ENCODE results near the gene TBL1X. TPM values are rescaled to one million over a fixed set of nuclear protein-coding genes. Genes with fewer than 3 reads are reported as not detected.

TBL1X gene
- total and polyA plus RNA-seq, 2 of the 13 experiments (the other 11 are each of a cell fraction or from before 2014, with no cell fraction given): 17.6 to 19.9 TPM

GRCh38 chrX:9642270-9642995 is 177.6 kb downstream of the TBL1X start:
- no peaks in the 10 kb centered on the region for H3K36me3 ChIP-seq (replicated peaks in 1 of 2; ENCODE audit: control insufficient read depth in 1 of 2, insufficient read depth in 2 of 2, low read length in 2 of 2)
- no peak for FAIRE-seq

More at GRCh38 chrX:9642270-9642995, 177.6 kb downstream of the TBL1X start:
- peaks cover 3% of the 10 kb centered on the region for H3K79me2 ChIP-seq (ENCODE audit: insufficient read depth, low read length)
- TF ChIP-seq ZNF773 (CRISPR knock-in tag; IDR thresholded peaks at IDR 0.05; ENCODE audit: borderline replicate concordance): no peak
- no peak for TF ChIP-seq ZFP36 (IDR thresholded peaks at IDR 0.05; ENCODE audit: borderline replicate concordance, low read depth, low read length, partially characterized antibody)
- TF ChIP-seq, protein P1, sequence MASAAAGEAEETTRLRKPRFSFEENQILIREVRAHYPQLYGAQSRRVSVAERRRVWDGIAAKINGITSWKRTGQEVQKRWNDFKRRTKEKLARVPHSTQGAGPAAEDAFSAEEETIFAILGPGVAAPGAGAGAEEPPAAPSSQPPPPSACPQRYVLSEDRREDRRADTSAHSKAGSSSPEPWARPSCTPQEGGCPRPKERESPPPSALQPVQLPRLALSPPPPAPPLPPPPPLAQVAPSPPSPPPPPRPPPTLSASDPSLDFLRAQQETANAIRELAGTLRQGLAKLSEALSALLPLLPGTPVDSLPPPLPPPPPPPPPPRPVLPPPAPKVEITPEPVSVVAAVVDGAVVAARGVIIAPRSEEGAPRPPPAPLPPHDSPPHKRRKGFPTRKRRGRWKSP (CRISPR knock-in tag; IDR thresholded peaks at IDR 0.05): no peak
- TF ChIP-seq, protein P2, sequence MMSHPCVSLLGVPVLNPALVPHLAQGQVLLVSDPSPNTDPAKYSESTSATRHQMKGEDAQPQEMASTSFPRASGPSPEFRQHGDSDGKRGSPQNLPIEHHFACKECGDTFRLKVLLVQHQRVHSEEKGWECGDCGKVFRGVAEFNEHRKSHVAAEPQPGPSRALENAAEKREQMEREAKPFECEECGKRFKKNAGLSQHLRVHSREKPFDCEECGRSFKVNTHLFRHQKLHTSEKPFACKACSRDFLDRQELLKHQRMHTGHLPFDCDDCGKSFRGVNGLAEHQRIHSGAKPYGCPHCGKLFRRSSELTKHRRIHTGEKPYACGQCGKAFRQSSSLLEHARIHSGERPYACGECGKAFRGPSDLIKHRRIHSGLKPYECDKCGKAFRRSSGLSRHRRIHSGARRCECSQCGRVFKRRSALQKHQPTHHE (CRISPR knock-in tag; IDR thresholded peaks at IDR 0.05; ENCODE audit: borderline replicate concordance): no peak
- no peak for TF ChIP-seq ZNF251 (CRISPR knock-in tag; IDR thresholded peaks at IDR 0.05)
- TF ChIP-seq ZMYM3 (CRISPR knock-in tag; IDR thresholded peaks at IDR 0.05): no peak
- no peak for TF ChIP-seq ZBTB1 (CRISPR knock-in tag; IDR thresholded peaks at IDR 0.05; ENCODE audit: borderline replicate concordance)
- no peak for TF ChIP-seq ZNF615 (CRISPR knock-in tag; IDR thresholded peaks at IDR 0.05; ENCODE audit: borderline replicate concordance)
- no peak for TF ChIP-seq TBP (CRISPR knock-in tag; IDR thresholded peaks at IDR 0.05)
- no peak for TF ChIP-seq NFATC3 (CRISPR knock-in tag; IDR thresholded peaks at IDR 0.05)
- no peak for TF ChIP-seq ZFP62 (CRISPR knock-in tag; IDR thresholded peaks at IDR 0.05)
- no peak for TF ChIP-seq ZZZ3 (CRISPR knock-in tag; IDR thresholded peaks at IDR 0.05; ENCODE audit: borderline replicate concordance)
- no peak for TF ChIP-seq KDM5B (CRISPR knock-in tag; IDR thresholded peaks at IDR 0.05; ENCODE audit: borderline replicate concordance)
- TF ChIP-seq ATF7-NPFF (CRISPR knock-in tag; IDR thresholded peaks at IDR 0.05; ENCODE audit: low read depth): no peak
- no peak for TF ChIP-seq ZBTB42 (CRISPR knock-in tag; IDR thresholded peaks at IDR 0.05)
- no peak for TF ChIP-seq GABPA (IDR thresholded peaks at IDR 0.05; ENCODE audit: low read depth, low read length)
- TF ChIP-seq GABPA (CRISPR knock-in tag; IDR thresholded peaks at IDR 0.05; ENCODE audit: low read depth): no peak
- no peaks in the 10 kb centered on the region for H3K4me1 ChIP-seq (ENCODE audit: insufficient read depth, low read length)
- no peak overlapping the region for H3K4me2 ChIP-seq (ENCODE audit: low read depth, low read length)
- in situ Hi-C loops (cut with HindIII; ENCODE audit: extremely low pct_ligation_motif_present, low pct_unique_long_range_greater_than_20kb): no loop called here
- BruUV-seq (replicated peaks): no TSS peak
- ATAC-seq: no peak
- intact Hi-C loops (cut with micrococcal nuclease; ENCODE audit: unreplicated experiment): no loop called here
- H3K9ac ChIP-seq (ENCODE audit: insufficient read depth, low read depth, low read length): no peak overlapping the region
- H3K27ac ChIP-seq (ENCODE audit: extremely low read length, insufficient read depth, low read length): no peak overlapping the region
- ChIA-PET POLR2A (no interaction called here), CTCF (ENCODE audit: low intra/inter-chr PET ratio, low total read pairs) (no interaction called here)
- no peaks in the 10 kb centered on the region for H3K9me3 ChIP-seq (ENCODE audit: low read length)
- no peak for DNase-seq (ENCODE audit: low spot score)
- WGBS (ENCODE audit: low lambda C conversion rate): 98% methylated on average over 13 of the region's 14 CpGs
- H3K27me3 ChIP-seq (ENCODE audit: control insufficient read depth in 1 of 2, insufficient read depth in 2 of 2, low read length in 2 of 2): no peaks in the 10 kb centered on the region
- H4K20me1 ChIP-seq (ENCODE audit: insufficient read depth, low read length): 0 out of 2 replicates have a peak, but pooled peaks cover 3% of the 10 kb centered on the region
- H3K4me3 ChIP-seq (replicated peaks in 1 of 3; ENCODE audit: insufficient read depth in 1 of 3, low read depth in 2 of 3, low read length in 3 of 3): no peak overlapping the region
- H2AFZ ChIP-seq (ENCODE audit: low read length): no peak overlapping the region
